Esophagus squamous epithelium (tissue), 4 donors: ENCODE data around the gene SYT2.
"Not testable (repeated sequence)": the region's sequence is repeated elsewhere in the genome, so short reads cannot be mapped to it uniquely, and the experiment has no call there.

Experiments used
- POLR2A ChIP-seq, 4 donors: fragments of 450-650 bp; IDR thresholded peaks; one replicate each; pipeline ENCODE4 v1.6.1; 2017; ENCODE audit warnings: antibody characterized with exemption in 4 of 4, mild to moderate bottlenecking in 4 of 4, moderate library complexity in 3 of 4
- TF ChIP-seq, protein P1 (sequence below), 6 experiments: fragments of 450-650 bp in 4 of 6; fragments of 200-600 bp in 2 of 6; sonication (generic) in 2 of 6; IDR thresholded peaks; one replicate each; pipeline ENCODE4 v1.5.1; 2016 to 2019; ENCODE audit warnings: antibody characterized with exemption in 6 of 6, mild to moderate bottlenecking in 4 of 6, moderate library complexity in 4 of 6

DNA sequence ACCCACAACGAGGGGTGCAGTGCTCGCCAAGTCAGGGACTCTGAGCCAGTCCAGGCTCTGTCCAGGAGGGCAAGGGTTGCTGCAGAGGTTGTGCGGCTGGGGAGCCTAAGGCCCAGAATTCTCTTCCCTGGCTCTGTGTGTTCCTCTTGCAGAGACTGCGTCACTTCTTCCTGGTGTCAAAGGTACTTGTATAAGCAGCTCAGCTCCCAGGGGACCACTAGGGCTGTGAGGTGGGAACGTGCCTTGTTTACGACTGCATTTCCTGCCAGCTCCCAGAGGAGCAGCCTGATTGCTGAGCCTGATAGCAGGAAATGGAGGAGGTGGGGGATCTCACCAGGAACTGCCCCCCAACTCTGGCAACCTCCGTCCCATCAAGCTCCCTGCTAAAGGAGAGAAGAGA lies 83.2 kb downstream of the SYT2 start:
- TF ChIP-seq, protein P1, sequence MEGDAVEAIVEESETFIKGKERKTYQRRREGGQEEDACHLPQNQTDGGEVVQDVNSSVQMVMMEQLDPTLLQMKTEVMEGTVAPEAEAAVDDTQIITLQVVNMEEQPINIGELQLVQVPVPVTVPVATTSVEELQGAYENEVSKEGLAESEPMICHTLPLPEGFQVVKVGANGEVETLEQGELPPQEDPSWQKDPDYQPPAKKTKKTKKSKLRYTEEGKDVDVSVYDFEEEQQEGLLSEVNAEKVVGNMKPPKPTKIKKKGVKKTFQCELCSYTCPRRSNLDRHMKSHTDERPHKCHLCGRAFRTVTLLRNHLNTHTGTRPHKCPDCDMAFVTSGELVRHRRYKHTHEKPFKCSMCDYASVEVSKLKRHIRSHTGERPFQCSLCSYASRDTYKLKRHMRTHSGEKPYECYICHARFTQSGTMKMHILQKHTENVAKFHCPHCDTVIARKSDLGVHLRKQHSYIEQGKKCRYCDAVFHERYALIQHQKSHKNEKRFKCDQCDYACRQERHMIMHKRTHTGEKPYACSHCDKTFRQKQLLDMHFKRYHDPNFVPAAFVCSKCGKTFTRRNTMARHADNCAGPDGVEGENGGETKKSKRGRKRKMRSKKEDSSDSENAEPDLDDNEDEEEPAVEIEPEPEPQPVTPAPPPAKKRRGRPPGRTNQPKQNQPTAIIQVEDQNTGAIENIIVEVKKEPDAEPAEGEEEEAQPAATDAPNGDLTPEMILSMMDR (IDR thresholded peaks at IDR 0.05): not testable (repeated sequence)
- not testable (repeated sequence) for TF ChIP-seq POLR2A (IDR thresholded peaks at IDR 0.05)
